IMR-90 (cell line): Measurements from ENCODE around the gene PSD2. TPM values are rescaled to one million over a fixed set of nuclear protein-coding genes. Genes with fewer than 3 reads are reported as not detected.

ENCODE experiments used
- ATAC-seq: fragments of 200-7000 bp; cut with Tn5 transposase; 2 replicates; pipeline ENCODE4 v1.9.1; 2020; ENCODE audit warnings: low read depth, mild to moderate bottlenecking, moderate library complexity
- BruUV-seq: library from RNA; stranded (reverse); fragments of 400-500 nt; replicated peaks from 2 replicates; lab custom pipeline; 2021; lab: Mats Ljungman, UMichigan
- CTCF ChIA-PET: fragments of 300-600 bp; formaldehyde crosslinking; extraction: SDS; loops from one replicate; lab custom pipeline; 2021; ENCODE audit warnings: antibody characterized with exemption; lab: Yijun Ruan, JAX
- POLR2A ChIA-PET: fragments of 300-600 bp; sonication (Branson Sonifier 250); formaldehyde crosslinking; loops from one replicate; lab custom pipeline; 2022; ENCODE audit warnings: antibody characterized with exemption; ENCODE audit not compliant: unreplicated experiment; lab: Charles Lee
- DNase-seq: peaks from one replicate; pipeline ENCODE4 v3.0.0; 2013
- H2AFZ ChIP-seq: replicated peaks from 2 replicates; pipeline ENCODE3; 2013; ENCODE audit warnings: low read length, mild to moderate bottlenecking; ENCODE audit not compliant: poor library complexity
- H2AK5ac ChIP-seq: 2 replicates; pipeline ENCODE4 v1.6.1; 2013; ENCODE audit warnings: low read depth, low read length, inconsistent platforms
- H2AK9ac ChIP-seq: replicated peaks from 2 replicates; pipeline ENCODE3; 2013; ENCODE audit warnings: mild to moderate bottlenecking, low read depth, low read length, moderate library complexity; ENCODE audit not compliant: poor library complexity
- H2BK120ac ChIP-seq: 2 replicates; pipeline ENCODE4 v1.6.1; 2013; ENCODE audit warnings: low read depth, low read length, inconsistent platforms
- H2BK15ac ChIP-seq: 3 replicates; pipeline ENCODE4 v1.6.1; 2013; ENCODE audit warnings: low read depth, low read length, inconsistent platforms
- H2BK20ac ChIP-seq: 2 replicates; pipeline ENCODE4 v1.6.1; 2013; ENCODE audit warnings: low read depth, mild to moderate bottlenecking, inconsistent platforms, low read length, moderate library complexity
- H2BK5ac ChIP-seq: 2 replicates; pipeline ENCODE4 v1.6.1; 2013; ENCODE audit warnings: mild to moderate bottlenecking, low read depth, low read length, inconsistent platforms; ENCODE audit not compliant: poor library complexity, severe bottlenecking
- H3K14ac ChIP-seq: replicated peaks from 2 replicates; pipeline ENCODE4 v1.6.1; 2013; ENCODE audit warnings: low read depth, low read length, inconsistent platforms
- H3K18ac ChIP-seq: 2 replicates; pipeline ENCODE4 v1.6.1; 2013; ENCODE audit warnings: low read depth, low read length, control low read depth
- H3K23ac ChIP-seq: 2 replicates; pipeline ENCODE4 v1.6.1; 2013; ENCODE audit warnings: low read depth, low read length, inconsistent platforms
- H3K27ac ChIP-seq: 2 replicates; pipeline ENCODE4 v1.5.1; 2013; ENCODE audit warnings: mild to moderate bottlenecking, control low read depth, low read length; ENCODE audit not compliant: insufficient read depth
- H3K27me3 ChIP-seq: 2 replicates; pipeline ENCODE4 v1.6.1; 2013; ENCODE audit warnings: low read length; ENCODE audit not compliant: control insufficient read depth, insufficient read depth
- H3K36me3 ChIP-seq: 2 replicates; pipeline ENCODE4 v1.6.1; 2013; ENCODE audit warnings: low read length, mixed read lengths; ENCODE audit not compliant: control insufficient read depth, insufficient read depth
- H3K4ac ChIP-seq: 2 replicates; pipeline ENCODE4 v1.6.1; 2013; ENCODE audit warnings: low read depth, low read length, inconsistent platforms
- H3K4me1 ChIP-seq: 2 replicates; pipeline ENCODE4 v1.6.1; 2013; ENCODE audit warnings: low read length, mixed read lengths; ENCODE audit not compliant: control insufficient read depth, insufficient read depth
- H3K4me2 ChIP-seq: 2 replicates; pipeline ENCODE4 v1.6.1; 2013; ENCODE audit warnings: low read depth, mild to moderate bottlenecking, control low read depth, low read length, moderate library complexity
- H3K4me3 ChIP-seq: 2 replicates; pipeline ENCODE4 v1.5.1; 2013; ENCODE audit warnings: low read depth, mild to moderate bottlenecking, control low read depth, low read length, moderate library complexity; ENCODE audit not compliant: insufficient read depth
- H3K56ac ChIP-seq: 2 replicates; pipeline ENCODE4 v1.6.1; 2013; ENCODE audit warnings: low read length, inconsistent platforms; ENCODE audit not compliant: insufficient read depth; ENCODE audit errors: extremely low read depth
- H3K79me1 ChIP-seq, 2 experiments: 2 replicates each; pipeline ENCODE4 v1.6.1; 2013; ENCODE audit warnings: low read length in 2 of 2, inconsistent platforms in 1 of 2, low read depth in 1 of 2
- H3K9ac ChIP-seq: 2 replicates; pipeline ENCODE4 v1.6.1; 2013; ENCODE audit warnings: low read depth, low read length, control low read depth
- H3K9me1 ChIP-seq: 2 replicates; pipeline ENCODE4 v1.6.1; 2013; ENCODE audit warnings: low read length, inconsistent platforms; ENCODE audit not compliant: insufficient read depth
- H3K9me3 ChIP-seq: 2 replicates; pipeline ENCODE4 v1.6.1; 2013; ENCODE audit warnings: low read length; ENCODE audit not compliant: control insufficient read depth, insufficient read depth
- H4K20me1 ChIP-seq: 2 replicates; pipeline ENCODE4 v1.6.1; 2013; ENCODE audit warnings: low read length, inconsistent platforms; ENCODE audit not compliant: insufficient read depth
- H4K5ac ChIP-seq: 2 replicates; pipeline ENCODE4 v1.6.1; 2013; ENCODE audit warnings: mild to moderate bottlenecking, low read depth, low read length, control low read depth
- H4K8ac ChIP-seq, 2 experiments: 2 replicates each; pipeline ENCODE4 v1.6.1; 2013; ENCODE audit warnings: low read depth in 2 of 2, low read length in 2 of 2, control low read depth in 1 of 2, inconsistent platforms in 1 of 2
- H4K91ac ChIP-seq: 2 replicates; pipeline ENCODE4 v1.6.1; 2013; ENCODE audit warnings: low read depth, low read length, inconsistent platforms; ENCODE audit not compliant: insufficient read depth
- BHLHE40 ChIP-seq: fragments of 150-350 bp; IDR thresholded peaks from 2 replicates; pipeline ENCODE4 v1.6.1; 2016; ENCODE audit warnings: mild to moderate bottlenecking, low read depth, low read length
- FOS ChIP-seq: fragments of 150-350 bp; IDR thresholded peaks from 2 replicates; pipeline ENCODE4 v1.6.1; 2016; ENCODE audit warnings: low read depth, low read length
- MAZ ChIP-seq: IDR thresholded peaks from 2 replicates; pipeline ENCODE4 v1.6.1; 2012; ENCODE audit warnings: low read depth, mild to moderate bottlenecking, low read length, improper control_type of control experiment, moderate library complexity, borderline replicate concordance
- MXI1 ChIP-seq: IDR thresholded peaks from 2 replicates; pipeline ENCODE4 v1.6.1; 2012; ENCODE audit warnings: low read depth, mild to moderate bottlenecking, low read length, moderate library complexity, borderline replicate concordance
- NFE2L2 ChIP-seq: fragments of 150-350 bp; IDR thresholded peaks from 2 replicates; pipeline ENCODE4 v1.6.1; 2016; ENCODE audit warnings: low read depth, mild to moderate bottlenecking, low read length
- RFX5 ChIP-seq: IDR thresholded peaks from 2 replicates; pipeline ENCODE4 v1.8.0; 2012; ENCODE audit warnings: low read depth, mild to moderate bottlenecking, low read length, moderate library complexity
- SMC3 ChIP-seq: fragments of 150-350 bp; IDR thresholded peaks from 2 replicates; pipeline ENCODE4 v1.6.1; 2016; ENCODE audit warnings: low read depth, mild to moderate bottlenecking, antibody characterized with exemption, low read length, moderate library complexity
- WGBS, 2 experiments: methylation state at CpG; one replicate each; pipeline versions ENCODE4 v1.1.5 to v1.1.7; 2013; ENCODE audit warnings: missing lambda C conversion rate in 2 of 2; ENCODE audit not compliant: insufficient read length in 1 of 2; ENCODE audit errors: extremely low coverage in 2 of 2; 5-methylcytosine and 5-hydroxymethylcytosine counted together
- dilution Hi-C: fragments of 300-500 bp; cut with HindIII; formaldehyde crosslinking; loops from one replicate; pipeline ENCODE4 v1.14.3; 2018; ENCODE audit warnings: low sequenced_read_pairs; ENCODE audit not compliant: unreplicated experiment
- in situ Hi-C: fragments of 300-500 bp; cut with MboI; formaldehyde crosslinking; loops from 3 replicates; pipeline ENCODE4 v1.14.3; 2019; ENCODE audit warnings: low sequenced_read_pairs, inconsistent platforms, mixed read lengths
- intact Hi-C: fragments of 100-400 bp; cut with micrococcal nuclease; formaldehyde crosslinking; loops from 2 replicates; pipeline ENCODE4 v1.10.0; 2022
- polyA plus RNA-seq, 3 experiments: library from polyadenylated mRNA; depleted of rRNA; stranded (reverse); fragments of >200 nt; gene quantifications; 2 replicates each; pipeline ENCODE4 v1.2.3, GENCODE V29; 2012; ENCODE audit warnings: low replicate concordance in 1 of 3
- total RNA-seq: library from RNA; depleted of rRNA; stranded (reverse); fragments of >200 nt; gene quantifications from 2 replicates; pipeline ENCODE4 v1.2.3, GENCODE V29; 2012
- TF ChIP-seq, protein P1 (sequence below): fragments of 150-350 bp; IDR thresholded peaks from 2 replicates; pipeline ENCODE4 v1.6.1; 2017; ENCODE audit warnings: mild to moderate bottlenecking, antibody characterized with exemption, low read length, low read depth

The PSD2 gene
- total and polyA plus RNA-seq, 2 of the 4 experiments (the other 2 are of a cell fraction): 0.05 TPM; not detected in 1

DNA sequence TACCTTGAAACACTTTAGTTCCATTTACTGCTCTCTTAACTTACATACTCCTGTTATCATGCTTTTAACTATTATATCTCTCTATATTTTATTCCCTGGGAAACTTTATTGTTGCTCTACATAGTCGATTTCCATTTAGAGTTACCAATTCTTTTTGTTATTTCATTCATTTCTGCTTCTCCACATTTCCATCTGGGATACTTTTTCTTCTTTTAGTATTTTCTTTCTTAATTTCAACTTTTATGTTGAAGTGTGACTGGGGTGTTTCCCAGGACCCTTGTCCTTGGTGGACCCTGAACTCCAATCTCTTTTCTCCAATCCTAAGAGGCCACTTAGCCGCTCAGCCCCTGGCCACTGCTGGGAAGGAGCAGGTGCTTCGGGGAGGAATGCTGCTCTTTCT, 36.0 kb downstream of the PSD2 start:
- no peak overlapping the region for H3K56ac ChIP-seq

More for the DNA sequence above, 36.0 kb downstream of the PSD2 start:
- Histone ChIP-seq H3K14ac (no peak overlapping the region), H3K23ac (no peak overlapping the region), H3K36me3 (no peaks in the 10 kb centered on the region), H3K9ac (no peak overlapping the region), H4K5ac (no peak overlapping the region), H4K20me1 (no peaks in the 10 kb centered on the region), H2BK20ac (no peak overlapping the region), H3K27me3 (peaks cover 21% of the 10 kb centered on the region), H2BK15ac (no peak overlapping the region), H2AK9ac (no peak overlapping the region), H4K8ac (no peak overlapping the region), H3K4me1 (no peaks in the 10 kb centered on the region), H3K4me3 (no peak overlapping the region), H3K27ac (no peak overlapping the region), H3K9me3 (no peaks in the 10 kb centered on the region), H3K18ac (no peak overlapping the region), H3K79me1 (no peaks in the 10 kb centered on the region), H2AFZ (no peak overlapping the region), H2BK120ac (no peak overlapping the region), H4K91ac (no peak overlapping the region), H3K4ac (no peak overlapping the region), H3K9me1 (no peaks in the 10 kb centered on the region), H2AK5ac (no peak overlapping the region), H2BK5ac (no peak overlapping the region), H3K4me2 (no peak overlapping the region)
- no peak for TF ChIP-seq RFX5
- no peak for TF ChIP-seq BHLHE40
- TF ChIP-seq MXI1: no peak
- TF ChIP-seq NFE2L2: no peak
- TF ChIP-seq, protein P1, sequence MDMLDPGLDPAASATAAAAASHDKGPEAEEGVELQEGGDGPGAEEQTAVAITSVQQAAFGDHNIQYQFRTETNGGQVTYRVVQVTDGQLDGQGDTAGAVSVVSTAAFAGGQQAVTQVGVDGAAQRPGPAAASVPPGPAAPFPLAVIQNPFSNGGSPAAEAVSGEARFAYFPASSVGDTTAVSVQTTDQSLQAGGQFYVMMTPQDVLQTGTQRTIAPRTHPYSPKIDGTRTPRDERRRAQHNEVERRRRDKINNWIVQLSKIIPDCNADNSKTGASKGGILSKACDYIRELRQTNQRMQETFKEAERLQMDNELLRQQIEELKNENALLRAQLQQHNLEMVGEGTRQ: no peak
- TF ChIP-seq SMC3: no peak
- TF ChIP-seq MAZ: no peak
- no peak for TF ChIP-seq FOS
- in situ Hi-C loops: no loop called here
- DNase-seq (no peak), ATAC-seq (no peak)
- POLR2A ChIA-PET: no interaction called here
- dilution Hi-C loops: no loop called here
- BruUV-seq: no TSS peak
- CTCF ChIA-PET: interaction anchor here (0.6 kb wide), 1 partner anchor 151 kb away, joined by 3 read pairs; no protein-coding TSS in a partner anchor
- no CpG with 5 or more reads among the region's 3 CpGs for WGBS, 2 experiments
- intact Hi-C loops: no loop called here
